K562 (cell line): ENCODE results near the gene CYP51A1. TPM values are rescaled to one million over a fixed set of nuclear protein-coding genes. Genes with fewer than 3 reads are reported as not detected.
"Not testable (repeated sequence)": the region's sequence is repeated elsewhere in the genome, so short reads cannot be mapped to it uniquely, and the experiment has no call there.

Experiments used
- ATAC-seq: fragments of 200-7000 bp; cut with Tn5 transposase; 3 replicates; pipeline ENCODE4 v1.9.1; 2020; ENCODE audit warnings: moderate library complexity
- BruUV-seq: library from RNA; stranded (reverse); fragments of 400-500 nt; replicated peaks from 2 replicates; lab custom pipeline; 2021; lab: Mats Ljungman, UMichigan
- CTCF ChIA-PET: fragments of 300-600 bp; formaldehyde crosslinking; extraction: SDS; loops from one replicate; lab custom pipeline; 2021; ENCODE audit warnings: low intra/inter-chr PET ratio; lab: Yijun Ruan, JAX
- POLR2A ChIA-PET: fragments of 300-600, 350-650 bp; sonication (Branson Sonifier 250); formaldehyde crosslinking; extraction: SDS; loops from one replicate; lab custom pipeline; 2021; ENCODE audit warnings: antibody characterized with exemption, inconsistent platforms; lab: Yijun Ruan, JAX
- DNase-seq, 4 experiments: peaks; one replicate each; pipeline versions ENCODE4 v3.0.0 to v3.0.0-alpha.2; 2011 to 2018; ENCODE audit warnings: low spot score in 3 of 4, mixed read lengths in 3 of 4; ENCODE audit errors: extremely low read depth in 1 of 4
- FAIRE-seq: peaks from 2 replicates; lab custom pipeline; 2011; peaks lifted over from hg19 to GRCh38; lab: Jason Lieb, UNC
- H2AFZ ChIP-seq: 2 replicates; pipeline ENCODE4 v1.6.0; 2011; ENCODE audit warnings: low read depth, low read length, control low read depth, inconsistent platforms
- H3K27ac ChIP-seq: fragments of 200-600 bp; 3 replicates; pipeline ENCODE4 v1.8.0; 2011; ENCODE audit warnings: low read depth, mild to moderate bottlenecking, control low read depth, inconsistent platforms, low read length, moderate library complexity, mixed read lengths; ENCODE audit errors: extremely low read depth
- H3K27me3 ChIP-seq, 2 experiments: fragments of 300-600 bp in 1 of 2; 2 replicates in 1 of 2; 3 replicates in 1 of 2; pipeline versions ENCODE4 v1.6.0 to v1.8.0; 2011; ENCODE audit warnings: inconsistent platforms in 2 of 2, low read length in 2 of 2, mild to moderate bottlenecking in 1 of 2, mixed read lengths in 1 of 2, moderate library complexity in 1 of 2; ENCODE audit not compliant: control insufficient read depth in 2 of 2, insufficient read depth in 2 of 2
- H3K36me3 ChIP-seq: fragments of 300-600 bp; 3 replicates; pipeline ENCODE4 v1.8.0; 2011; ENCODE audit warnings: mild to moderate bottlenecking, low read length, inconsistent platforms; ENCODE audit not compliant: control insufficient read depth, insufficient read depth
- H3K4me1 ChIP-seq, 2 experiments: fragments of 200-600 bp in 1 of 2; replicated peaks in 1 of 2; 2 replicates in 1 of 2; 3 replicates in 1 of 2; pipeline versions ENCODE4 v1.5.1 to v1.8.0; 2011; ENCODE audit warnings: inconsistent platforms in 2 of 2, low read length in 2 of 2, mild to moderate bottlenecking in 1 of 2, mixed read lengths in 1 of 2, moderate library complexity in 1 of 2; ENCODE audit not compliant: control insufficient read depth in 2 of 2, insufficient read depth in 2 of 2
- H3K4me2 ChIP-seq: 2 replicates; pipeline ENCODE4 v1.6.1; 2011; ENCODE audit warnings: low read length, control low read depth, inconsistent platforms, mixed read lengths; ENCODE audit not compliant: insufficient read depth
- H3K4me3 ChIP-seq: fragments of 200-600 bp; sonication (generic), shearing (Covaris generic); 2 replicates; pipeline ENCODE4 v1.5.1; 2016; ENCODE audit warnings: control low read depth, inconsistent platforms
- H3K79me2 ChIP-seq: fragments of 200-600 bp; 3 replicates; pipeline ENCODE4 v1.8.0; 2011; ENCODE audit warnings: low read length, inconsistent platforms; ENCODE audit not compliant: control insufficient read depth, insufficient read depth
- H3K9ac ChIP-seq, 2 experiments: 2 replicates each; pipeline versions ENCODE4 v1.6.0 to v1.6.1; 2011; ENCODE audit warnings: low read depth in 2 of 2, low read length in 2 of 2, control low read depth in 1 of 2, inconsistent platforms in 1 of 2, mild to moderate bottlenecking in 1 of 2, mixed read lengths in 1 of 2; ENCODE audit not compliant: insufficient read depth in 1 of 2
- H3K9me1 ChIP-seq: one replicate; pipeline ENCODE4 v1.6.0; 2011; ENCODE audit warnings: inconsistent platforms, mild to moderate bottlenecking, low read length, moderate library complexity; ENCODE audit not compliant: control insufficient read depth, insufficient read depth
- H3K9me3 ChIP-seq: replicated peaks from 2 replicates; pipeline ENCODE4 v1.5.1; 2011; ENCODE audit warnings: low read depth, low read length, inconsistent platforms; ENCODE audit not compliant: control insufficient read depth, insufficient read depth
- H4K20me1 ChIP-seq: replicated peaks from 2 replicates; pipeline ENCODE4 v1.6.1; 2011; ENCODE audit warnings: low read length, inconsistent platforms, mixed read lengths; ENCODE audit not compliant: control insufficient read depth, insufficient read depth
- ARID1B ChIP-seq: fragments of 450-650 bp; IDR thresholded peaks from 2 replicates; pipeline ENCODE4 v1.6.1; 2016; ENCODE audit warnings: antibody characterized with exemption, mild to moderate bottlenecking, inconsistent platforms
- ATF7 ChIP-seq: fragments of 450-650 bp; IDR thresholded peaks from 2 replicates; pipeline ENCODE4 v1.7.1; 2014; ENCODE audit warnings: mild to moderate bottlenecking, moderate library complexity
- CBFA2T2 ChIP-seq: fragments of 450-650 bp; conservative IDR thresholded peaks from 2 replicates; pipeline ENCODE4 v1.6.1; 2017; ENCODE audit warnings: mild to moderate bottlenecking
- CBX3 ChIP-seq, 2 experiments: IDR thresholded peaks; 1 replicate in 1 of 2; 2 replicates in 1 of 2; pipeline ENCODE4 v1.6.1; 2012; ENCODE audit warnings: inconsistent platforms in 2 of 2, low read length in 2 of 2, borderline replicate concordance in 1 of 2, control low read depth in 1 of 2
- CHD2 ChIP-seq: IDR thresholded peaks from 2 replicates; pipeline ENCODE4 v1.6.1; 2011; ENCODE audit warnings: low read depth, low read length
- FOXP1 ChIP-seq: sonication (generic); formaldehyde crosslinking; IDR thresholded peaks from 2 replicates; pipeline ENCODE4 v1.8.0; 2022; ENCODE audit warnings: mild to moderate bottlenecking, missing genetic modification reagents
- HDAC3 ChIP-seq: fragments of 450-650 bp; IDR thresholded peaks from 2 replicates; pipeline ENCODE4 v1.6.1; 2018; ENCODE audit warnings: borderline replicate concordance, mild to moderate bottlenecking, moderate library complexity; ENCODE audit not compliant: partially characterized antibody
- TAF15 ChIP-seq: fragments of 200-400 bp; formaldehyde crosslinking; IDR thresholded peaks from 2 replicates; pipeline ENCODE4 v1.6.1; 2017; ENCODE audit warnings: mild to moderate bottlenecking, low read depth, low read length, moderate library complexity
- TEAD4 ChIP-seq, 2 experiments: sonication (generic) in 1 of 2; formaldehyde crosslinking in 1 of 2; IDR thresholded peaks; 2 replicates each; pipeline versions ENCODE4 v1.6.1 to v1.8.0; 2012 to 2022; ENCODE audit warnings: borderline replicate concordance in 1 of 2, inconsistent platforms in 1 of 2, low read length in 1 of 2, mild to moderate bottlenecking in 1 of 2, missing genetic modification reagents in 1 of 2
- TRIM25 ChIP-seq: fragments of 450-650 bp; IDR thresholded peaks from 2 replicates; pipeline ENCODE4 v1.7.0; 2016; ENCODE audit warnings: borderline replicate concordance
- TRIM28 ChIP-seq: fragments of 450-650 bp; IDR thresholded peaks from 2 replicates; pipeline ENCODE4 v1.6.1; 2017
- ZNF12 ChIP-seq: sonication (generic); formaldehyde crosslinking; IDR thresholded peaks from 2 replicates; pipeline ENCODE4 v1.4.0; 2020; ENCODE audit warnings: mild to moderate bottlenecking, missing genetic modification reagents
- ZNF217 ChIP-seq: sonication (generic); formaldehyde crosslinking; IDR thresholded peaks from 2 replicates; pipeline ENCODE4 v1.8.0; 2022; ENCODE audit warnings: mild to moderate bottlenecking, missing genetic modification reagents
- ZNF436 ChIP-seq: fragments of 250-450, 450-650 bp; sonication (Bioruptor Pico); formaldehyde crosslinking; IDR thresholded peaks from 2 replicates; pipeline ENCODE4 v1.7.0; 2020; ENCODE audit warnings: mild to moderate bottlenecking
- ZNF561 ChIP-seq: fragments of 450-650 bp; formaldehyde crosslinking; conservative IDR thresholded peaks from 2 replicates; pipeline ENCODE4 v1.4.0; 2020; ENCODE audit warnings: mild to moderate bottlenecking, moderate library complexity
- ZNF589 ChIP-seq: fragments of 200-800 bp; sonication (Bioruptor generic); IDR thresholded peaks from 2 replicates; pipeline ENCODE4 v1.6.1; 2016; ENCODE audit warnings: low read depth, missing genetic modification characterization, missing compliant biosample characterization
- WGBS: fragments of 100-300 bp; shearing (Covaris generic); methylation state at CpG from one replicate; pipeline ENCODE4 v1.1.6; 2016; ENCODE audit warnings: low coverage, mixed read lengths; ENCODE audit not compliant: insufficient coverage; ENCODE audit errors: missing lambda C conversion rate; 5-methylcytosine and 5-hydroxymethylcytosine counted together
- in situ Hi-C: fragments of 300-500 bp; cut with MboI; formaldehyde crosslinking; loops from 4 replicates; pipeline ENCODE4 v1.15.0; 2018; ENCODE audit warnings: inconsistent platforms, mixed read lengths
- intact Hi-C: fragments of 100-400 bp; cut with micrococcal nuclease; formaldehyde crosslinking; loops from 2 replicates; pipeline ENCODE4 v1.14.2; 2022
- polyA plus RNA-seq, 8 experiments: library from polyadenylated mRNA; depleted of rRNA in 4 of 8; stranded (reverse) in 5 of 8; unstranded in 3 of 8; fragments of >200 nt; fragmentation: Nextera tagmentation in 2 of 8; fragmentation: Illumina TruSeq in 1 of 8; extraction: Ambion mirVana in 2 of 8; extraction: Trizol in 1 of 8; gene quantifications; 2 replicates each; pipeline versions ENCODE4 v1.2.1 to v1.2.3, GENCODE V29; 2011 to 2014; ENCODE audit warnings: inconsistent platforms in 1 of 8, missing spikeins in 1 of 8
- total RNA-seq, 7 experiments: library from RNA; depleted of rRNA in 6 of 7; stranded (reverse); fragments of >200 nt in 6 of 7; fragmentation: Illumina TruSeq in 2 of 7; extraction: Trizol in 2 of 7; gene quantifications; 2 replicates each; pipeline versions ENCODE4 v1.2.1 to v1.2.3, GENCODE V29; 2011 to 2021; ENCODE audit warnings: low replicate concordance in 1 of 7

The CYP51A1 gene
- total and polyA plus RNA-seq, 9 of the 15 experiments (the other 6 are each of a cell fraction or from before 2014, with no cell fraction given), result 35.4 to 151 (median 80.3) TPM

GRCh38 chr7:92169529-92169928, 35.3 kb upstream of the CYP51A1 start:
- H4K20me1 ChIP-seq, H3K4me1 ChIP-seq, in situ Hi-C loops, H2AFZ ChIP-seq, H3K4me3 ChIP-seq, H3K27me3 ChIP-seq, H3K4me2 ChIP-seq, H3K79me2 ChIP-seq, H3K36me3 ChIP-seq, ATAC-seq, BruUV-seq, POLR2A ChIA-PET, H3K9me1 ChIP-seq, H3K9me3 ChIP-seq, DNase-seq, H3K9ac ChIP-seq, H3K27ac ChIP-seq, CTCF ChIA-PET, FAIRE-seq, intact Hi-C loops: not testable (repeated sequence)
- 0% methylated on average over 2 of the region's 2 CpGs for WGBS
- TF ChIP-seq CBX3 (IDR thresholded peaks at IDR 0.05; ENCODE audit: borderline replicate concordance in 1 of 2, low read length in 2 of 2) (0 out of 3 replicates have a peak, but pooled peaks of 1 of the 2 experiments have one; percentile 36), TRIM28 (peak; percentile 77)

- 0% methylated on average over 1 of the region's 1 CpG for WGBS
- no peak overlapping the region for H3K4me3 ChIP-seq
- H3K9me3 ChIP-seq, result no peaks in the 10 kb centered on the region
- no TSS peak for BruUV-seq
- H2AFZ ChIP-seq, result no peak overlapping the region
- no peaks in the 10 kb centered on the region for H3K9me1 ChIP-seq
- peaks cover 0 to 2% of the 10 kb centered on the region in 2 experiments; a peak in 3 of 5 replicates for H3K27me3 ChIP-seq
- POLR2A ChIA-PET, result interaction anchor here (0.8 to 1.5 kb wide), 3 partner anchors 22 to 54 kb away, joined by 3 to 4 read pairs (median 4); partner anchors contain the start of gene CYP51A1
- H3K4me1 ChIP-seq, result peaks cover 0 to 5% of the 10 kb centered on the region in 2 experiments; a peak in 2 of 5 replicates
- H3K79me2 ChIP-seq, result no peaks in the 10 kb centered on the region
- intact Hi-C loops, result no loop called here
- H3K27ac ChIP-seq, result no peak overlapping the region
- H4K20me1 ChIP-seq, result no peaks in the 10 kb centered on the region
- DNase-seq (peak in 3 of 4 experiments; percentile 15 to 73 (median 59)), ATAC-seq (peak; percentile 94), FAIRE-seq (peak; percentile 91)
- H3K4me2 ChIP-seq, result no peak overlapping the region
- in situ Hi-C loops, result no loop called here
- H3K36me3 ChIP-seq, result no peaks in the 10 kb centered on the region
- CTCF ChIA-PET, result no interaction called here
- H3K9ac ChIP-seq, result no peak overlapping the region
- 0 out of 2 replicates have a peak, but pooled peaks have one; percentile 36 for TF ChIP-seq ZNF589
- no peak for TF ChIP-seq ZNF217 (CRISPR knock-in tag)
- TF ChIP-seq TAF15, result no peak
- peak; percentile 46; the same call in 1 of the 2 replicates for TF ChIP-seq ATF7
- TF ChIP-seq HDAC3, result peak; percentile 76
- peak; percentile 93 for TF ChIP-seq TEAD4 (IDR thresholded peaks at IDR 0.05; ENCODE audit: low read length)
- TF ChIP-seq TEAD4 (CRISPR knock-in tag; IDR thresholded peaks at IDR 0.05; ENCODE audit: borderline replicate concordance), result no peak
- TF ChIP-seq ARID1B, result peak; percentile 94
- no peak for TF ChIP-seq ZNF12 (CRISPR knock-in tag)
- TF ChIP-seq CHD2, result no peak
- no peak for TF ChIP-seq ZNF561 (CRISPR knock-in tag)
- no peak for TF ChIP-seq TRIM25
- no peak for TF ChIP-seq FOXP1 (CRISPR knock-in tag)
- TF ChIP-seq ZNF436 (CRISPR knock-in tag), result no peak
- peak; percentile 90 for TF ChIP-seq CBFA2T2
These were observed 27.0 kb upstream of the CYP51A1 start for GRCh38 chr7:92161271-92161670.
